HG03558 (cell line): ENCODE results near the gene ZCCHC4.

ENCODE experiments used
- ATAC-seq: cut with Tn5 transposase; IDR thresholded peaks from one replicate; pipeline ENCODE4 v1.9.1; 2021; ENCODE audit warnings: moderate number of reproducible peaks; ENCODE audit not compliant: unreplicated experiment; ENCODE audit errors: extremely low read depth

The ZCCHC4 gene

GRCh38 chr4:25312496-25313200 lies at the start of gene ZCCHC4:
ZCCHC4 (plus strand) TSS chr4:25312774; CDS start chr4:25312810, 36 bp downstream.
- ATAC-seq = peak; percentile 71

GRCh38 chr4:25271866-25272265 lies 40.7 kb upstream of the ZCCHC4 start:
- no peak for ATAC-seq

- no peak for ATAC-seq
These were observed 32.4 kb upstream of the ZCCHC4 start for GRCh38 chr4:25280210-25280609.

GRCh38 chr4:25283948-25284347 lies 28.6 kb upstream of the ZCCHC4 start:
- ATAC-seq = no peak

GRCh38 chr4:25284466-25284865 lies 28.1 kb upstream of the ZCCHC4 start:
- ATAC-seq = no peak

GRCh38 chr4:25290490-25291067 lies 22.0 kb upstream of the ZCCHC4 start:
- ATAC-seq = no peak

- ATAC-seq = no peak
These were observed 21.3 kb upstream of the ZCCHC4 start for GRCh38 chr4:25291158-25291733.

- no peak for ATAC-seq
These were observed 14.9 kb upstream of the ZCCHC4 start for GRCh38 chr4:25297528-25298242.

- no peak for ATAC-seq
These were observed 12.9 kb upstream of the ZCCHC4 start for GRCh38 chr4:25299476-25300203.

- no peak for ATAC-seq
These were observed 11.1 kb upstream of the ZCCHC4 start for GRCh38 chr4:25301471-25301870.

- no peak for ATAC-seq
These were observed 9.9 kb upstream of the ZCCHC4 start for GRCh38 chr4:25302626-25303025.

GRCh38 chr4:25303578-25303977 lies 9.0 kb upstream of the ZCCHC4 start:
- ATAC-seq = no peak

GRCh38 chr4:25306518-25307057 lies 6.0 kb upstream of the ZCCHC4 start:
- no peak for ATAC-seq

GRCh38 chr4:25307596-25307995 lies 5.0 kb upstream of the ZCCHC4 start:
- no peak for ATAC-seq

- ATAC-seq = no peak
These were observed 4.3 kb upstream of the ZCCHC4 start for GRCh38 chr4:25308306-25308705.

GRCh38 chr4:25308761-25309160 lies 3.8 kb upstream of the ZCCHC4 start:
- no peak for ATAC-seq

GRCh38 chr4:25310066-25310802 lies 2.3 kb upstream of the ZCCHC4 start:
- peak; percentile 44 for ATAC-seq

- ATAC-seq = no peak
These were observed 1.8 kb upstream of the ZCCHC4 start for GRCh38 chr4:25310803-25311166.

- no peak for ATAC-seq
These were observed 774 bp downstream of the ZCCHC4 start for GRCh38 chr4:25313201-25313895.
